Measurements from ENCODE around the gene ACTN4.

GRCh38 chr19:38765214-38765613 is 117.8 kb downstream of the ACTN4 start:
- TF ChIP-seq POLR2AphosphoS5 (IDR thresholded peaks at IDR 0.05; ENCODE audit: low read depth, low read length) (no peak), POLR2A (IDR thresholded peaks at IDR 0.05; ENCODE audit: low read depth, low read length) (no peak), TAF1 (IDR thresholded peaks at IDR 0.05; ENCODE audit: borderline replicate concordance, low read depth, low read length) (no peak)

Data from GM12892 (cell line).